ENCODE data around the gene TGFB1. TPM values are rescaled to one million over a fixed set of nuclear protein-coding genes. Genes with fewer than 3 reads are reported as not detected.

TGFB1 gene
- total and polyA plus RNA-seq, 7 donors = 6.5 to 27.1 (median 17.4) TPM

GRCh38 chr19:41300555-41300954 lies 53.2 kb downstream of the TGFB1 start:
- Histone ChIP-seq H3K27ac (peak overlapping the region; percentile 66 to 79 (median 78)), H3K4me3 (no peak overlapping the region), H3K9me3 (no peaks in the 10 kb centered on the region), H3K36me3 (peaks cover 34 to 77% (median 59%) of the 10 kb centered on the region in 4 donors), H3K4me1 (peaks cover 0 to 49% (median 43%) of the 10 kb centered on the region in 4 donors), H3K27me3 (no peaks in the 10 kb centered on the region)
- WGBS, 2 donors = 78 to 92% methylated on average over 6 of the region's 6 CpGs
- DNase-seq = peak; percentile 27
- intact Hi-C loops (cut with DNase I) = no loop called here
- TF ChIP-seq EP300 (IDR thresholded peaks at IDR 0.05) = no peak
- no peak for TF ChIP-seq CTCF (IDR thresholded peaks at IDR 0.05)
- TF ChIP-seq POLR2A (IDR thresholded peaks at IDR 0.05) = no peak
- TF ChIP-seq POLR2AphosphoS5 (IDR thresholded peaks at IDR 0.05) = no peak

- intact Hi-C loops (cut with DNase I) = no loop called here
- Histone ChIP-seq H3K27ac (peak overlapping the region; percentile 66 to 79 (median 78)), H3K9me3 (no peaks in the 10 kb centered on the region), H3K36me3 (peaks cover 34 to 77% (median 59%) of the 10 kb centered on the region in 4 donors), H3K27me3 (no peaks in the 10 kb centered on the region), H3K4me3 (no peak overlapping the region), H3K4me1 (peaks cover 0 to 44% (median 42%) of the 10 kb centered on the region in 4 donors)
- peak; percentile 87 for DNase-seq
- TF ChIP-seq POLR2AphosphoS5 (IDR thresholded peaks at IDR 0.05) (peak in 2 of 4 donors; percentile 31 to 33), EP300 (IDR thresholded peaks at IDR 0.05) (no peak)
- WGBS, 2 donors = 37 to 43% methylated on average over 4 of the region's 4 CpGs
Observed at GRCh38 chr19:41299755-41300089, 54.0 kb downstream of the TGFB1 start.

- H3K9me3 ChIP-seq = no peaks in the 10 kb centered on the region
- H3K4me1 ChIP-seq = peaks cover 0 to 44% (median 40%) of the 10 kb centered on the region in 4 donors
- H3K36me3 ChIP-seq = peaks cover 36 to 77% (median 59%) of the 10 kb centered on the region in 4 donors
- peak; percentile 83 for DNase-seq
- WGBS, 2 donors = 65 to 74% methylated on average over 10 of the region's 10 CpGs
- H3K27ac ChIP-seq = peak overlapping the region; percentile 66 to 79 (median 78)
- H3K4me3 ChIP-seq = no peak overlapping the region
- intact Hi-C loops (cut with DNase I) = no loop called here
- H3K27me3 ChIP-seq = no peaks in the 10 kb centered on the region
- no peak for TF ChIP-seq CTCF (IDR thresholded peaks at IDR 0.05)
- TF ChIP-seq POLR2AphosphoS5 (IDR thresholded peaks at IDR 0.05) = peak in 2 of 4 donors; percentile 26 to 56
- no peak for TF ChIP-seq POLR2A (IDR thresholded peaks at IDR 0.05)
- TF ChIP-seq EP300 (IDR thresholded peaks at IDR 0.05) = peak in 1 of 4 donors; percentile 41
Observed at GRCh38 chr19:41299046-41299754, 54.5 kb downstream of the TGFB1 start.

- no peak overlapping the region for H3K4me3 ChIP-seq
- DNase-seq = peak; percentile 87
- 39 to 44% methylated on average over 4 of the region's 4 CpGs for WGBS, 2 donors
- intact Hi-C loops (cut with DNase I) = no loop called here
- peaks cover 36 to 77% (median 59%) of the 10 kb centered on the region in 4 donors for H3K36me3 ChIP-seq
- peaks cover 0 to 44% (median 40%) of the 10 kb centered on the region in 4 donors for H3K4me1 ChIP-seq
- TF ChIP-seq POLR2AphosphoS5 (IDR thresholded peaks at IDR 0.05) (peak in 3 of 4 donors; percentile 25 to 69 (median 49)), CTCF (IDR thresholded peaks at IDR 0.05) (no peak), POLR2A (IDR thresholded peaks at IDR 0.05) (no peak)
- H3K27ac ChIP-seq = peak overlapping the region; percentile 66 to 79 (median 78)
- H3K9me3 ChIP-seq = no peaks in the 10 kb centered on the region
- no peaks in the 10 kb centered on the region for H3K27me3 ChIP-seq
Observed at GRCh38 chr19:41298348-41298964, 55.3 kb downstream of the TGFB1 start.

- Histone ChIP-seq H3K27ac (peak overlapping the region; percentile 66 to 79 (median 78)), H3K9me3 (no peaks in the 10 kb centered on the region), H3K36me3 (peaks cover 37 to 77% (median 61%) of the 10 kb centered on the region in 4 donors), H3K4me1 (peaks cover 0 to 44% (median 40%) of the 10 kb centered on the region in 4 donors), H3K4me3 (no peak overlapping the region), H3K27me3 (no peaks in the 10 kb centered on the region)
- DNase-seq = peak; percentile 63
- 65 to 69% methylated on average over 7 of the region's 7 CpGs for WGBS, 2 donors
- intact Hi-C loops (cut with DNase I) = no loop called here
- TF ChIP-seq EP300 (IDR thresholded peaks at IDR 0.05) (no peak), POLR2AphosphoS5 (IDR thresholded peaks at IDR 0.05) (peak in 1 of 4 donors; percentile 4)
Observed at GRCh38 chr19:41297628-41298347, 55.9 kb downstream of the TGFB1 start.
